ENCODE results near the gene SYNC.

Gene SYNC

DNA sequence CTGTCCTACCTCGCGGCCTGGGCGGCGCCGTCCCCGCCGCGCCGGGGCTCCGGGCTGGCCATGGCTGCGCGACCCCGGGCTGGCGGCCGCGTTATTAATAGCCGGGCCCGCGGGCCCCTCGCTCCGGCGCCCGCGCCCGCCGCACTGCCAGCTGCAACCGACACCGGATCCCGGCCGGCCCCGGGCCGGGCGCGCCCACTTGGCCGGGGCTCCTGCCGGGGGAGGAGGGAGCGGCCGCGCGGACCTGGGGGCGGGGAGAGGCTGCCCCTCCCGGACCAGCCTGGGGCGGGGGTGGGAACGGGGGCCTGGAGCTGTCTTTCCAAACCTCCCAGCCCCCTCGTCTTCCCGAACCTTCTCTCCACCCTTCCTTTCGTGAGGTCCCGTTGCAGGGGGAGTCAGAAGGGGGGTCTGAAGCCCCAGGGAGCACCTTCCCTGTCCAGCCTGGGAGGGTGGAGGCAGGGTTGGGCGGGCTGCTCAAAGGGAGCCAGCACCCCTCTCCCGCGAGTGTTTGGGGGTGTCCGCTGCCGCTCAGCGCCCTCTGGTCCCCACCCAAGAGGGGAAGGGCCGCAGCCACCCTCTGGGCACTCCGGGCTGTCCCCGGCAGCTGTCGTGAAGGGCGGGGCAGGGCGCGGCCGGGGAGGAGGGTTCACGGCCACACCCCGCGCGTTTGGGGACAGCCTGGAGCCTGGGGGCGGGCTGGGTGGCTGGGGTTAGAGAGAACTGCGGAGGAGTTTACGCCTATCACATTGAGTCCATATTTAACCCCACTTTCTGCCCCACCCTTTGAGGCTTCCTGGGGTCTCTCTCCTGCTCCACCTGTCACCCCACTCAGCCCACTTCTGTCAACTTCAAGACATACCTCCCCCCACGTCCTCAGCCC, at the start of gene SYNC:
Gene SYNC, minus strand, starts transcription at position 172 of the 880 bp plus-strand sequence. Its CDS starts 110 bp downstream, at position 62.
- DNase-seq = peak in 1 of 2 donors; percentile 5

DNA sequence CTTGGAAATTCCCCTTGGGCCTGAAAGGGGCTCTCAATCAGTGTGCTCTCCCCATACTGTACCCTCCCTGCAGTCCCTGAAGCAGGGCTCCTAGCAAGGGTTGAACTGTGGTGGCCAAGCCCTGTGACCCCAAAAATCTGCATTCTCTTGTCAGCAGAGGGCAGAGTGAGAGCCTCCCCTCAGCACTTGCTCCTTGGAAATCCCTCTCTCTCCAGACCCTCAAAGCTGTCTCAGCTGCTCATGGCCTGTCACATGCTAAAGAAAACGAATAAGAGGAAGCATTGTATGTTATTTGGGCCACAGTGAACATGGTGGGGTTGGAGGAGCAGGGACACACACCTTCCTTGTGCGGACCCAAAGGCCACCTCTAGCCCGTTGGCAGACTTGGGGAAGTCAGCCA, 47.2 kb upstream of the SYNC start:
- no peak for DNase-seq

DNA sequence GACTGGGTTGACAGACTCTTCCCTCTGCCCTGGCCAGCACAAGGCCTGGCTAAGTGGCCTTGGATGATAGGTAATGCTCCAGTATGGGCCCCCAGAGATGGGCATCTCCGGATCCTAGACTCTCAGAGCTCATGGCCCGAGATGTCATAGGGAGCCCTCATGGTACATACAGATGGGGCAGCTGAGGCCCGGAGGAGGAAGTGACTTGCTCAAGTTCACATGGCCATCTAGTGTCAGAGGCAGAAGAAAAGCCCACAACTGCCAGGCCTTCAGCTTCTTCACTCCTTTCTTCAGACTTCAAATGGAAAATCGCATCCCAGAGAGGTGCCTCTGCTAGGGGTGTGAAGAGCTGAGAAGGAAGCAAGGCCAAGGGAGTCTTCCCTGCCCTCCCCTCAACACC, 46.8 kb upstream of the SYNC start:
- DNase-seq = no peak

DNA sequence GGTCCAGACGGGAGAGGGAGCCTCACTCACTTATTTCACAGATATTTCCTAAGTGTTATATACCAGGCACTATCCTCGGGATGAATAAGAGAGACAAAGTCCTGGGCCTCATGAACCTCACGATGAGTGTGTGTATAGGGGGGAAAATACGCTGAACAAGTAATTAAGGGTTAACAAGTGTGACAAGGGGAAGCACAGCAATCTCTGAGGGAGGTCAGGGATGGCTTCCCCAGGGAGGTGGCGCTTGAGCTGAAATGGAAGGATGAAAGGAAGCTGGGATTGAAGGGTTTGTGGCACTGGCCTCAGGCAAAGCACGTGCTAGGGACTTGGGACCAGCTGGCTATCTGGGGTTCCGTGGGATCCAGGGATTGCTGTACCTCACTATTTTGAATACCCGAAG, 46.4 kb upstream of the SYNC start:
- no peak for DNase-seq

DNA sequence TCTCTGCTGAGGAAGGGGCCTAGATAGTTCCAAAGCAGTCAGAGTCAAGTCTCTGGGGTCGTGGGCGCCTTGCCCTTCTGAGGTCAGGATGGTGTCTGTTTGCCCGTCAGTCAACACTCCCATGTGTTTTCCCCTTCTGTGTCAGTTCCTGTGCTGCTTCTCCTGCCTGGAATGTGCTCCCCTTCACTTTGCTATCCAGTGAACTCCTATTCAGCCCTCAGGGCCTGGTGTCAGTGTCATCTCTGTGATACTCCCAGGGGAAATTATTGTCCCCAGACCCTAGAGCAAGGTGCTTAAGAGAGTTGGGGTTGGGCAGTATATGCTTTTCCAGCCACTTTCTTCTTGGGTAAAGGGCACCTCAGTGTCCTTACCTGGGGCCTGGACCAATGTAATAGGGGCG, 45.8 kb upstream of the SYNC start:
- no peak for DNase-seq

DNA sequence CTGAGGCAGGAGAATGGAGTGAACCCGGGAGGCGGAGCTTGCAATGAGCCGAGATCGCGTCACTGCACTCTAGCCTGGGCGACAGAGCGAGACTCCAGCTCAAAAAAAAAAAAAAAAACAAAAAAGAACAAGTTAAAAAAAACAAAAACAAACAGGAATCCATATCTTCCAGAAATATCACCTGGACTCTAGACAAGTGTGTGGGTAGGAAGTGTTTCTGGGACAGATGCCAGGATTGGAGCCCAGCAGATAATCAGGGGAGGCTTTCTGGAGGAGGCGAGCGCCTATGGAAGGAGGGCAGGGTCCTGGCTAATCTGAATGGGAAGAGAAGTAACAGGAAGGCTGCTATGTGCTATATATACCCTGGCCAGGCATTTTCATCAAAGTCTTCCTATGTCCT, 43.6 kb upstream of the SYNC start:
- no peak for DNase-seq

DNA sequence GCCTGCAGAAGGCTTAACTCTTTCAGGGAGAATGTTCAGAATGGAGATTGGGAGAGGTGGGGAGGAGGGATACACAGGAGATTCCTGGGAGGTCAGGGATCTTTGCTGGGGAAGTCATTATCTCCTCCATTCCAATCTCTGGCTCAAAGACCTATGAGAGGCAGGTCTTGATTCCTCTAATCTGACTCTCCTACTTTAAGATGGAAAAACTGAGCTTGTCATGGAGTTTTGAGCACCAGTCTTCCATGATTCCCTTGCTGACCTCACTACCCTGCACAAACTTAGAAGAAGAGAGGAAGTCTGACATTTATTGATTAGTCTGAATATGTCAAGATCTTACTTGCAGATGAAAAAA, 41.5 kb upstream of the SYNC start:
- DNase-seq = no peak

DNA sequence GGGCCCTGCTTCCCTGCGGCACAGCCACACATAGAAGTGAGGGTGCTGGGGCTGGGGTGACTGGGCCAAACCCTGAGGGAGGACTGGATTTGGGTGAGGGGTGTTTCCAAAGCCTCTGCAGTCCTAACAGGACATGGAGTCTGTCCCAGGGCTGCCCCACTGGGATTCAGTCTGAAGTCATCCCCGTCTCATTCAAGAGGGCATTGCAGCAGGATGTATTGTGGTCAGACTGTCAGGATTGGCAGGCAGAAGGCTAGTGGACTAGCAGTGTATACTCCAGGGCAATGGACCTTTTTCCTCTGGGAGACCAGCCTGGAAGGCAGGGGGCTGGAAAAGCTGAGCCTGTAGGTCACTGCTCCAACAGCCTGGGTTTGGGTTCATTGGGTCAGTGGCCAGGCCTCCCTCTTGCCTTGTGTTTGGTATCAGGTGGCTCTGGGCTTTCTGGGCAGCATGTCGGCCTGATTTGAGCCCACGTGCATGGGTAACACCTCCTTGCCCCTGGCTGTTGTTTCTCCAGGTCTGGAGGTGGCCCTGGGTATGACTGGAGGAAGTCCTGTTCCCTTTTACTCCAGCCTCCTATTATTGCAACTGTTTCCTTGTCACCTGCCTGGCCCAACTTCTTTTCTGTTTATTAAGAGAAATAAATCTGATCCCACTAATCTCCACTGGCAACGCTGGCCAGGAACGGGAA, 41.0 kb upstream of the SYNC start:
- no peak for DNase-seq

DNA sequence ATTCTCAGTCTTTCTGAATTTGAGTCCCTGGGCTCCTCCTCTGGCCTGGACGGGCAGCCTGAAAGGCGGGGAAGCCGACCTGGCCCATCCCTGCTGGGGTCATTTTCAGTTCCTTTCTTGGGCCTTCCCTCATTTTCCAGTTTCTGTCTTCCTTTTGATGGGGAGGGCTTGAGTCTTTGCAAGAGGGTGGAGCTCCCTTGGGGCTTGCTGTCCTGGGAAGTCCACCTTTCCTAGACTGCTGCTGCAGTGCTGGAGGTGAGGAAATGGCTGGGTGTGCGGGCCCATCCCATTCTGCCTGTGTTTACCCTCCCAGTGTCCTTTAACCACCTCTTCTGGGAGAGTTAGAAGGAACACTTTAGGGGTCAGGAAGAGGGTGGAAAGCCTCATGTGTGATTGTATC, 40.4 kb upstream of the SYNC start:
- DNase-seq = no peak

DNA sequence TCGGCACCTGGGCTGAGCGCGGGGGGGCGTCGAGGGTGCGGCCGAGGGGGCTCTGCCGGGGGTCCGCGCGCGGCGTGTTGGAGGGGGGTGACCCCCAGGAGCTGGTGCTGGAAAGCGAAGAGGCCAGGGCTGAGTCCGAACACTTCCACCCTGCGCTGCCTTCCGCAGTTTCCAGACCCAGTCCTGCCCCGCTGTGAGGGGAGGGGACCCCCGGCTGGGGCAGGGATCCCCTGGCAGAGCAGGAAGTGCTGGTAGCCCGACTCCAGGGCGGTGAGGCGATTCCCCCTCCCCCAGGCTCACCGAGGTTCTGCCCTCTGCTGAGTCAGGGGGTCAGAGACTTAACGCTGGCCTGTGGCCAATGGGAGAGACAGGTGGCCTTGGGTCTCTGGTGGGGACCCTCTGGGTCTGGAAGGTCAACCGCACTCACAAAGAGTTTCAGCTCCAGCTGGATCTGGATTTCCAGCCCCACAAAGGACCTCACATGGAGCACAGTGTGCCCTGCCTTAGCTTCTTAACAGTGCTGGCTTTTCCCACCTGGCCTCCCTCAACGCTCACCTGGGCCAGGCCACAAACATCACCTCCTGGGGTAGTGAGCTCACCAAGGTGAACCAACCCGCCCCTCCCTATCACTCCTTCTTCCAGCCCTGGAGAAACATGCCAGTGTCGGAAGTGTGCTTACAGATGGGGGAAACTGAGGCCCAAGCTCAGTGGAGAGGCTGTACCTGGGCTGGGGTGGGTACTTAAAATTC, 39.8 kb upstream of the SYNC start:
- DNase-seq = no peak

DNA sequence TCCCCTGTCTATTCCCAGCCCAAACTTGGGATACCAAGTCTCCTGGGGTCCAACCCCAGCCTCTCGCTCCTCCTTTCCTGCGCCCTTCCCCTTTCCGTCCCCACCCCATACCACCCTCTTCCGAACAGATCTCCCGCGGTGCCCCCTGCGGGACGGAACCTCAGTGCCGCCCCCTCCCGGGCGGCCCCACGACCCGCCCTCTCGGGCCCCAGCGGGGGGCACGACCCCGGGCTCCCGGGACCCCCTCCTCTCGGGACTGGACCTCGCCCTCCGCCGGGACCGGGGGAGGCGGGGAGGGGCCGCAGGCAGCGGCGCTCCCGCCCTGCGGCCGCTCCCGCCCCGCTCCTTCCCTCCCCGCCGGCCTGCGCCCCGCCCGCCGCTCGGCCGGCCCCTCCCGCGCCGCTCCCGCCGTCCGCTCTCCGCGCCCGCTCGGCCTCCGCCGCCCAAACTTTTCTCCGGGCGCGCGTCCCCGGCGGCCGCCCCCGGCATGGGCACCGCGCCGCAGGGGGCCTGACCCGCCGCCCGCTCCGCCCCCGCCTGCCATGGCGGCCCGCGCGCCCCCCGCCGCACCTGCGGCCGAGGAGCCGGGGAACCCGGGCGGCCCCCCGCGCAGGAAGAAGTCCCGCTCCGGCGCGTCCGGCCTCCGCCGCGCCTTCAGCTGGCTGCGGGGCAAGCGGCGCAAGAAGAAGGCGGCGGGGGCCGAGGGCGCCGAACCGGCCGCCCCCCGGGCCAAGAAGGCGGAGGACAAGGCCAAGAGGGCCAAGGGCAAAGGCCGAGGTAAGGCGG, 39.0 kb upstream of the SYNC start:
- no peak for DNase-seq

DNA sequence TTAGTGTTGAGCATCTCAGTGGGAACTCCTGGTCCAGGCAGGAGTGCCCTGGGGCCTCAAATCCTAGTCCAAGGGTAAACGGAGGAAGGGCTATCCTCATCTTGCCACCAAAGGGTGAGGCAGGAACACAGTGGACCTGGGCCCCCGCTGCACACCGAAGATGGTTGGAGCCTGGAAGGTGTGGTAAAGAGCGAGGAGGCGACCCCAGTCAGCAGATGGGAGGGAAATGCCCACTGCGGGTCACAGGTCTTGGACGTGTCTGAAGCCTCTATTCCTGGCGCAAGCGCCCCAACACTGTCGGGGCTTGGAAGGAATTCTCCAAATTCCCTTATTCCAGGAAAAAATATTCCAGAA, 38.5 kb upstream of the SYNC start:
- no peak for DNase-seq

DNA sequence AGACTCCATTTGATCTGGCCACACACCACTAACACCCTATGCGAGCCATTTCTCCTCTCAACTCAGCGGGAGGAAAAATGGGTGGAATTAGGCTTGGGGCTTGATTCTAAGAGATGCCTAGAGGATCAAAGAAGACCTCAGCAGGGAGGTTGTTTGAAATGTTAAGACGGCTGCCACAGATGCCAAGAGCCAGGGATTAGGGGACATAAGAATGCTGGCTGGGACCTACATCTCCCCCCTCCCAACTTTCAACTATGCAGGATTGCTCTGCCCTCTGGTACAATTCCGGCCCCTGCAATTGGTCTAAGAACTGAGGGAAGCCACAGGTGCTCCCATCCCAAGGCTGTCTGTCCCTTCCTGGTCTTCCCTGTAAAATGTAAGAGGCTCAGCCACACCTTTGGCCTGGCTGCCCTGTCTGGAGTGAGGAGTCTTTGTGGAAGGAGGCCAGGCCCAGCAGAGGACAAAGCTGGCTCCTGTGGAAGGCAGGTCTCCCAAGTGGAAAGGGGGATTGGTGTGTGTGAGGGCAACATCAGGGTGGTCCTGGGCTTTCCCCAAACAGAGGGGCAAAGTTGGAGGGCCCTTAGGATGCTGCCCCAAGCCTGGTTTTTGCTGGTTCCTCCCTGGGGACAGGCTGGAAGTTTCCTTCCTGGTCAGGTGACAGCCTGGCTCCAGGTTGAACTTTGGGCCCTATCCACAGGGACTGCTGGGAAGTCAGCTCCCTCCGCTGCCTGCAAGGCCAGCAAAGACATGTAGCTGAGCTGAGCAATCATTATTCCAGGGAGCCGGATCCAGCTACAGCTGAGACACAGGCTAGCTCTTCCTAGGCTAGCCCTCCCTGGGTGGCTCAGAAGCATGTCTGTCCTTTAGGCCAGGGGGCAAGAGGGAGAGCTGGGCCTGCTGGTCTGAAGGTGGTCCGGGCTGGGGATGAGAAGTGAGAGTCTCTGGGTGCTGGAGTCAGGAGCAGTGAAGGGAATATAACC, 34.5 kb upstream of the SYNC start:
- DNase-seq = no peak

DNA sequence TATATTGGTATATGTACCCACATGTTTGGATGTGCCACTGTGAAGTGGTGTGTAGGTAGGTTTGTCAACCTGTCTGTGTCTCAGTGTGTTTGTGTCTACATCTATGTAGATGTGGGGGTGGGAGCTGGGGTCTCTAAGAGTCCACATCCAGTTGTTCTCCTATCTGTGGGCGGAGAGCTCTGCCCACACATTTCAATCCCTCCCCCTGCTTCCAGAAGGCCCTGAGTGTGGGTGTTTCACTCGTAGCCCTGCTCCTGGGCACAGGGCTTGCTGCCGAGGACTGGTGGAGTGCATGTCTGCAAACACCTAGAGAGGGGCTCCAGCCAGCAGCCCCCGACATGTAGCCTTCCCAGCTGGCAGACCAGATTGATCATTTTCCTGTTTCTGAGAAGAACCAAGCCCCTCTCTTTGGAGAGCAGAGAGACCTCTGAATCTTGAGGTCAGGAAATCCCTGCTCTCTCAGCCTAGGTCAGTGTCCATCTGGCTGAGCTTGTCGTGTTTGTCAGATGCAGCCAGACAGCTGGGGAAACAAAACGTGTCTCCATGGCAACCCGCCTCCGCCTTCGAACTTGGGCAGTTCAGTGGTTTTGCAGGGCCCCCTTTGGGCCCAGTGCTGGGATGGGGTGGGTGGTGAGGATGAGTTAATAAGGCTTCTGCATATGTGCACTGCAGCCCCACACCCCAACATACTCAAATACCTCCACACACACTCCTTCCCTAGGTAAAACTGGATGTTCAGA, 31.2 kb upstream of the SYNC start:
- DNase-seq = no peak

DNA sequence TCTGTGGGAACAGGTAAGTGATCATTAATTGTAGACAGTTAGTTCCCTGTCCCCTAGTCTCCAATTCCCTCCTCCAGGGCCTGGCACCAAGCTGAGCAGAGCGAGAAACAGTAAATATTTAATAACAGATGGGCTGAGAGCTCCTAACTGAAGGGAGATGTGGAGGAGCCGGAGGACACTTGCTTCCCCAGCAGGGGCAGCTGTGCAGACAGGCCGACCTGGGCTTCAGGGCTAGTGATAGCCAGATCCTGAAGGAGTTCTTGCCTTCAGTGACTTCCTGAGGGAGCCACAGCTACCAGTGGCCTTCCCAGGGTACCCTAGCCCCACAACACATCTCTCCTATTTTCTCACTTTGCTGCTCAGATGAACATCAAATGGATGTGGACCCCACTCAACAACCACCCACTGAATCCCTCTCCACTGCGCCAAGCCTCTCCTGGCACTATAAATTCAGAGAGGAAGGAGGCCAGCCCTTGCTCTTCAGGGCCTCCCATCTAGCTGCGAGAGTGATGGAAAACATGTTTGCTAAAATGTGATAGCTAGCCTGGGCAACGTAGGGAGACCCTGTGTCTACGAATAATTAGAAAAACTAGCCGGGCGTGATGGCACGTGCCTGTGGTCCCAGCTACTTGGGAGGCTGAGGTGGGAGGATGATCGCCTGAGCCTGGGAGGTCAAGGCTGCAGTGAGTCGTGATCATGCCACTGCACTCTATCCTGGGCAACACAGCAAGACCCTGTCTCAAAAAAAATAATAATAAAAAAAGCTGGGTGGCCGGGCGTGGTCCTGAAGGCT, 26.9 kb upstream of the SYNC start:
- no peak for DNase-seq

DNA sequence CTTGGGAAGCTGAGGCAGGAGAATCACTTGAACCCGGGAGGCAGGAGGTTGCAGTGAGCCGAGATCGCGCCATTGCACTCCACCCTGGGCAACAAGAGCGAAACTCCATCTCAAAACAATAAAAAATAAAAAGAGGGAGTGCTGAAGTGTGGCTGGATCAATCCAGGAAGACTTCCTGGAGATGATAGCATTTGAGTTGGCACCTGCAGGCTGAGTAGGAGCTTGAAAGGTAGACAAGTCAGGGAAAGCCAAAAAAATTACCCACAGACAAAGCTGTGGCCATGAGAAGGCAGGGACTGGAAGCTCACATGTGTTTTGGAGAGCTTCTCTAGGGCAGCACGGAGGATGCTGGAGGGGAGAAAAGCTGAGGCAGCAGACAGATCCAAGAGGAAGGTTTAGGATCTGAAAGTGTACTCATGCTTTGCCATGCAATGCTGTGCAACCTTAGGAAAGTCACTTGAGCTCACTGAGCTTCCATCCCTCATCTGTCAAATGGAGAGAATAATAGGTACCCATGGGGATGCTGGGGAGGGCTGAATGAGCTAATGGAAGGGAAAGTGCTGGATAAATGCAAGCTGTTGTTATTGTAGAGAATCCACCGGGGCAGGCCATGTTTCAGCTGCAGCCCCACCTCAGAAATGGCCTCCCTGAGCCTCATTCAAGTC, 26.0 kb upstream of the SYNC start:
- no peak for DNase-seq

DNA sequence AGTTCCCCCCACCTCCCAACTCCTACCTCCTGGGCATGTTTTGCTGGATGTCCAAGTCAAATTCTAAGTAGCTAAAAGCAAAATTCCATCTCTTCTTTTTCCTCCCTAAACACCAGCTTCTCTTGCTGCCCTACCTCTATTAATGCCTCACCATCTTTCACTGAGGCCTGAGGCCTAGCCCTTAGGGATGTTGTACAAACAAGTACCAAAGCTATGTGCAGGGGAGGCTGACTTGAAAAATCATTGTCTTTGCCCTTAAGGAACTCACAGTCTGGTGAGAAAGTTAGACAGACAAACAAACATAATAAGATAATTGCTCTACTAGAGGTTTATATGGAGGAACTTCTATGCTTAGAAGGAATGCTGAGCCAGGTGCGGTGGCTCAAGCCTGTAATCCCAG, 25.3 kb upstream of the SYNC start:
- no peak for DNase-seq

DNA sequence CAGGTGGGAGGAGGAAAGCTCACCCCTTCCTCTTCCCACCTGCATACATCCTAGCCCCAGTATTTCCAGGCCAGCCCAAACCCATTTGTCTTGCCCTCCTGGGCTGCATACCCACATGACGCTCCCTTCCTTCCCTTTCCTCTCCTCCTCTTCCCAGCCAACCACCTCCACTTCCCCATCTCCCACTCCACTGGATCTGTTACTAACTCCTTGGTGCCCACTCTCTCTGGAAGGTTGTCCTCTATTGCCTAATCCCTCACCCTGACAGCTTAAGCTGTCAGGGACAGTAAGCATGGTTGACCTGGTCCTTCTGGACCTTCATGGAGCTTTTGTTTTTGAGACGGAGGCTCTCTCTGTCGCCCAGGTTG, 23.0 kb upstream of the SYNC start:
- no peak for DNase-seq

Measured in CD4-positive, alpha-beta T cell treated with Interleukin-1 beta for 1 hour (primary cell).